Endothelial cell of umbilical vein (primary cell): ENCODE data around the gene TMCO6. TPM values are rescaled to one million over a fixed set of nuclear protein-coding genes. Genes with fewer than 3 reads are reported as not detected.

ENCODE experiments used
- BruUV-seq: library from RNA; stranded (reverse); fragments of 400-500 nt; replicated peaks from 2 replicates; lab custom pipeline; 2021; lab: Mats Ljungman, UMichigan
- CTCF ChIA-PET: fragments of 300-600, 350-600 bp; sonication (Branson Sonifier 250); formaldehyde crosslinking; loops from one replicate; lab custom pipeline; 2021; ENCODE audit warnings: antibody characterized with exemption, inconsistent platforms; lab: Charles Lee
- POLR2A ChIA-PET: fragments of 300-600, 350-600 bp; sonication (Branson Sonifier 250); formaldehyde crosslinking; loops from one replicate; lab custom pipeline; 2021; ENCODE audit warnings: antibody characterized with exemption, inconsistent platforms; lab: Charles Lee
- DNase-seq: peaks from one replicate; pipeline ENCODE4 v3.0.0-alpha.2; 2011; ENCODE audit warnings: low read depth, low spot score
- FAIRE-seq: peaks from 2 replicates; lab custom pipeline; 2011; peaks lifted over from hg19 to GRCh38; lab: Jason Lieb, UNC
- H2AFZ ChIP-seq: 2 replicates; pipeline ENCODE4 v1.6.0; 2012; ENCODE audit warnings: low read depth, low read length, control low read depth, inconsistent platforms
- H3K27ac ChIP-seq: 2 replicates; pipeline ENCODE4 v1.5.1; 2011; ENCODE audit warnings: low read depth, mild to moderate bottlenecking, control low read depth, low read length, moderate library complexity; ENCODE audit not compliant: insufficient read depth
- H3K27me3 ChIP-seq, 2 experiments: 2 replicates each; pipeline versions ENCODE4 v1.6.0 to v1.6.1; 2011; ENCODE audit warnings: low read length in 2 of 2, mixed read lengths in 1 of 2; ENCODE audit not compliant: control insufficient read depth in 2 of 2, insufficient read depth in 2 of 2
- H3K36me3 ChIP-seq, 2 experiments: 2 replicates in 1 of 2; 3 replicates in 1 of 2; pipeline ENCODE4 v1.5.1; 2011; ENCODE audit warnings: low read length in 2 of 2, mild to moderate bottlenecking in 1 of 2, moderate library complexity in 1 of 2; ENCODE audit not compliant: control insufficient read depth in 2 of 2, insufficient read depth in 2 of 2; ENCODE audit errors: extremely low read depth in 1 of 2
- H3K4me1 ChIP-seq: 3 replicates; pipeline ENCODE4 v1.5.1; 2011; ENCODE audit warnings: mild to moderate bottlenecking, low read length; ENCODE audit not compliant: control insufficient read depth, insufficient read depth; ENCODE audit errors: extremely low read depth
- H3K4me2 ChIP-seq: 2 replicates; pipeline ENCODE4 v1.6.1; 2011; ENCODE audit warnings: low read length, control low read depth, mixed read lengths; ENCODE audit not compliant: insufficient read depth
- H3K4me3 ChIP-seq, 3 experiments: fragments of 200-600 bp in 1 of 3; sonication (generic), shearing (Covaris generic) in 1 of 3; replicated peaks in 1 of 3; 2 replicates each; pipeline ENCODE4 v1.5.1; 2011 to 2016; ENCODE audit warnings: control low read depth in 3 of 3, low read length in 3 of 3, mild to moderate bottlenecking in 2 of 3, inconsistent platforms in 1 of 3, low read depth in 1 of 3, moderate library complexity in 1 of 3; ENCODE audit not compliant: insufficient read depth in 1 of 3
- H3K79me2 ChIP-seq: 2 replicates; pipeline ENCODE4 v1.6.0; 2012; ENCODE audit warnings: low read length, inconsistent platforms; ENCODE audit not compliant: control insufficient read depth, insufficient read depth
- H3K9ac ChIP-seq: replicated peaks from 2 replicates; pipeline ENCODE3; 2011; ENCODE audit warnings: low read length, control low read depth; ENCODE audit not compliant: insufficient read depth; ENCODE audit errors: extremely low read depth
- H3K9me1 ChIP-seq: replicated peaks from 3 replicates; pipeline ENCODE4 v1.6.0; 2011; ENCODE audit warnings: mild to moderate bottlenecking, low read length; ENCODE audit not compliant: control insufficient read depth, insufficient read depth; ENCODE audit errors: extremely low read depth
- H3K9me3 ChIP-seq: replicated peaks from 2 replicates; pipeline ENCODE4 v1.5.1; 2012; ENCODE audit warnings: low read length, inconsistent platforms; ENCODE audit not compliant: control insufficient read depth, insufficient read depth
- H4K20me1 ChIP-seq: replicated peaks from 2 replicates; pipeline ENCODE3; 2011; ENCODE audit warnings: mild to moderate bottlenecking, low read length; ENCODE audit not compliant: control insufficient read depth, insufficient read depth; ENCODE audit errors: extremely low read depth
- CTCF ChIP-seq, 2 donors: IDR thresholded peaks; 1 replicate in 1 of 2; 2 replicates in 1 of 2; pipeline ENCODE4 v1.5.1; 2011; ENCODE audit warnings: low read length in 2 of 2, mild to moderate bottlenecking in 2 of 2, moderate library complexity in 2 of 2, control low read depth in 1 of 2, inconsistent platforms in 1 of 2, low read depth in 1 of 2; ENCODE audit not compliant: insufficient read depth in 1 of 2; ENCODE audit errors: extremely low read depth in 1 of 2
- EZH2 ChIP-seq: IDR thresholded peaks from 2 replicates; pipeline ENCODE4 v1.6.1; 2012; ENCODE audit warnings: borderline replicate concordance, low read depth, mild to moderate bottlenecking, moderate library complexity, low read length, inconsistent platforms; ENCODE audit not compliant: severe bottlenecking
- FOS ChIP-seq: IDR thresholded peaks from 2 replicates; pipeline ENCODE4 v1.6.1; 2011; ENCODE audit warnings: mild to moderate bottlenecking, low read length, moderate library complexity, borderline replicate concordance; ENCODE audit not compliant: insufficient read depth
- GATA2 ChIP-seq: IDR thresholded peaks from 2 replicates; pipeline ENCODE4 v1.7.0; 2011; ENCODE audit warnings: low read depth, mild to moderate bottlenecking, moderate library complexity, mixed read lengths, low read length; ENCODE audit not compliant: insufficient read length, insufficient read depth
- JUN ChIP-seq: IDR thresholded peaks from 2 replicates; pipeline ENCODE4 v1.6.1; 2011; ENCODE audit warnings: borderline replicate concordance, low read depth; ENCODE audit not compliant: insufficient read length, insufficient read depth
- MAX ChIP-seq: IDR thresholded peaks from 2 replicates; pipeline ENCODE4 v1.6.1; 2011; ENCODE audit not compliant: insufficient read depth, insufficient read length
- MYC ChIP-seq: IDR thresholded peaks from one replicate; pipeline ENCODE4 v1.6.1; 2011; ENCODE audit warnings: mild to moderate bottlenecking, low read depth, low read length
- POLR2A ChIP-seq: IDR thresholded peaks from 2 replicates; pipeline ENCODE4 v1.6.1; 2012; ENCODE audit warnings: low read depth, mild to moderate bottlenecking, control low read depth, low read length
- POLR2AphosphoS5 ChIP-seq: IDR thresholded peaks from 2 replicates; pipeline ENCODE4 v1.6.1; 2012; ENCODE audit warnings: low read depth, mild to moderate bottlenecking, control low read depth, low read length, moderate library complexity; ENCODE audit not compliant: insufficient read depth
- dilution Hi-C: fragments of 300-500 bp; cut with MboI; formaldehyde crosslinking; loops from one replicate; pipeline ENCODE4 v1.15.0; 2019; ENCODE audit warnings: low sequenced_read_pairs; ENCODE audit not compliant: extremely low pct_ligation_motif_present
- intact Hi-C: fragments of 100-400 bp; cut with micrococcal nuclease; formaldehyde crosslinking; loops from one replicate; pipeline ENCODE4 v1.10.0; 2022
- polyA plus RNA-seq, 4 experiments: library from polyadenylated mRNA; depleted of rRNA in 3 of 4; stranded (reverse) in 3 of 4; unstranded in 1 of 4; fragments of >200 nt; gene quantifications; 2 replicates each; pipeline versions ENCODE4 v1.2.1 to v1.2.3, GENCODE V29; 2011 to 2012; ENCODE audit warnings: missing spikeins in 1 of 4
- total RNA-seq: library from RNA; stranded (reverse); gene quantifications from 2 replicates; pipeline ENCODE4 v1.2.3, GENCODE V29; 2021

Gene TMCO6
- total and polyA plus RNA-seq, 2 donors (not counting 3 experiments of a cell fraction or from before 2014, with no cell fraction given) = 22.0 to 23.7 TPM

- BruUV-seq = no TSS peak
- intact Hi-C loops = no loop called here
- Histone ChIP-seq H4K20me1 (no peaks in the 10 kb centered on the region), H3K9ac (no peak overlapping the region), H3K9me3 (no peaks in the 10 kb centered on the region), H3K27me3 (no peaks in the 10 kb centered on the region), H2AFZ (no peak overlapping the region), H3K9me1 (no peaks in the 10 kb centered on the region), H3K36me3 (peaks cover 27 to 32% of the 10 kb centered on the region in 2 experiments), H3K4me2 (no peak overlapping the region), H3K27ac (no peak overlapping the region), H3K4me1 (peaks cover under 1% of the 10 kb centered on the region), H3K79me2 (no peaks in the 10 kb centered on the region), H3K4me3 (no peak overlapping the region)
- no peak for FAIRE-seq
- ChIA-PET CTCF (no interaction called here), POLR2A (no interaction called here)
- TF ChIP-seq GATA2 (no peak), FOS (no peak), JUN (no peak), POLR2AphosphoS5 (no peak), MAX (no peak), MYC (no peak), EZH2 (no peak)
- no peak for DNase-seq
- dilution Hi-C loops = no loop called here
Observed at GRCh38 chr5:140677947-140678346, 38.7 kb downstream of the TMCO6 start.

GRCh38 chr5:140678993-140679392, 39.7 kb downstream of the TMCO6 start:
- no peak for DNase-seq
- H3K9me1 ChIP-seq = no peaks in the 10 kb centered on the region
- H2AFZ ChIP-seq = no peak overlapping the region
- H3K36me3 ChIP-seq = peaks cover 21 to 31% of the 10 kb centered on the region in 2 experiments
- no peaks in the 10 kb centered on the region for H3K4me1 ChIP-seq
- TF ChIP-seq MYC = no peak
- no peak for TF ChIP-seq POLR2A
- no peak for TF ChIP-seq CTCF (IDR thresholded peaks at IDR 0.05; ENCODE audit: extremely low read depth in 1 of 2, insufficient read depth in 1 of 2, low read depth in 1 of 2, low read length in 2 of 2)
- no peak for TF ChIP-seq POLR2AphosphoS5
- TF ChIP-seq JUN = no peak
- TF ChIP-seq FOS = no peak
- no peak for TF ChIP-seq EZH2
- no peak overlapping the region for H3K4me2 ChIP-seq
- H3K79me2 ChIP-seq = no peaks in the 10 kb centered on the region
- intact Hi-C loops (no loop called here), dilution Hi-C loops (no loop called here)
- ChIA-PET CTCF (no interaction called here), POLR2A (no interaction called here)
- H3K9me3 ChIP-seq = no peaks in the 10 kb centered on the region
- no peak overlapping the region for H3K27ac ChIP-seq
- H3K4me3 ChIP-seq = no peak overlapping the region
- BruUV-seq = no TSS peak
- no peaks in the 10 kb centered on the region for H3K27me3 ChIP-seq
- no peak overlapping the region for H3K9ac ChIP-seq
- no peak for FAIRE-seq
- no peaks in the 10 kb centered on the region for H4K20me1 ChIP-seq
